ENCODE data around the gene FGF12.

The FGF12 gene

DNA sequence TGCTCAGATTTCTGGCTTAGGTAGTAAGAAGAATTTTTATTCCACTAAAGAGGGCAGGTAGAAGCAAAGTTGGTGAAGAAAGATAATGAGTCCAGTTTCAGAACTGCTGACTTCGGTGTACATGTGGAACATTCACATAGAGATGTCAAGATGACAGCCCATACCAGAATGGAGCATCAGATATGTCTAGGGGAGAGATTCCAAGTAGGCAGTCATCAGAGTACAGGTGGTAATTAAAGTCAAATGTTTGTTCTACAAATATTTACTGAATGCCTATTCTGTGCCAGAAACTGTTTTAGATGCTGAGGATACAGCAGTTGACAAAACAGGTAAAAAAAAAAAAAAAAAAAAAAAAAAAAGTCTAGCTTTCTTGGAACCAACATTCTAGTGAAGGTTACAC, 81.9 kb downstream of the FGF12 start:
- Mint-ChIP-seq H3K4me3 (no peak overlapping the region), H3K9me3 (peaks cover 4% of the 10 kb centered on the region), H3K27ac (no peak overlapping the region), H3K36me3 (ENCODE audit: low read depth) (no peaks in the 10 kb centered on the region), H3K4me1 (ENCODE audit: low read depth) (no peaks in the 10 kb centered on the region), H3K27me3 (no peaks in the 10 kb centered on the region)

DNA sequence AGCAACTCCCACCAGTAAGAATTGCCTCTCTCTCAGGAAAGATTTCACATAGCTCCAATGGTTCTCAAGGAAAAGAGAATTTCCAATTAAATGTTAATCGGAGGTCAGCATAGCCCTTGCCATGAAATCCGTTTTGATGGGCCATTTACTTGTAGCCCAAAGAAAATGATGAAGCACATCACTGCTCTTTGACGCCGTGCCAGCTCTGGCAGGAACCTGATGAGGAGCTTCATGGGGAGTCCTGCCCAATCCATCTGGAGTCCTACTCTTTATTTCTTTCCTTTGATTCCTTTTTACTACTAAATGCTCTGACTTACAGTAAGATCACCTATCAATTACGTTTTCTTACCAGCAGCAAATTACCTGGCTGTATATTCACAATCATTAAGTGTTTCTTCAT, 84.7 kb downstream of the FGF12 start:
- Mint-ChIP-seq H3K9me3 (peaks cover 4% of the 10 kb centered on the region), H3K27me3 (no peaks in the 10 kb centered on the region), H3K4me1 (ENCODE audit: low read depth) (no peaks in the 10 kb centered on the region), H3K27ac (no peak overlapping the region), H3K4me3 (no peak overlapping the region), H3K36me3 (ENCODE audit: low read depth) (no peaks in the 10 kb centered on the region)

DNA sequence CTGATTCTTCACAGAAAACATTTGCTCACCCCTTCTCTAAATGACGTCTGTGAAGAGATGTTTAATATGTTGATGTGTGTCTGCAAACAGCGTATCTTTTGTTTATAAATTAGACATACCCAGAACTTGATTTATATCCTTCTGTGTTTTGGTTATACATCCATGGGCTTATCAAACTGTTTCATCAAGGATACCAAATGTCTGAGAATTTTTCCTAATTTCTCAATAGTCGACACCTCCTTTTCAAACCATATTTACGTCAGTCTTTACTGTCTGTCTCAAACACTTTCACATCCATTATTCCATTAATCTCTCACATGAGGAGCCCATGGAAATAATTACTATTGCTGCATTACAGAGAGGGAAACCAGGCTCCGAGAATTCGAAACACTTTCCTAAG, 85.4 kb downstream of the FGF12 start:
- Mint-ChIP-seq H3K4me1 (ENCODE audit: low read depth) (no peaks in the 10 kb centered on the region), H3K9me3 (peaks cover 4% of the 10 kb centered on the region), H3K36me3 (ENCODE audit: low read depth) (no peaks in the 10 kb centered on the region), H3K27me3 (no peaks in the 10 kb centered on the region), H3K27ac (no peak overlapping the region), H3K4me3 (no peak overlapping the region)

DNA sequence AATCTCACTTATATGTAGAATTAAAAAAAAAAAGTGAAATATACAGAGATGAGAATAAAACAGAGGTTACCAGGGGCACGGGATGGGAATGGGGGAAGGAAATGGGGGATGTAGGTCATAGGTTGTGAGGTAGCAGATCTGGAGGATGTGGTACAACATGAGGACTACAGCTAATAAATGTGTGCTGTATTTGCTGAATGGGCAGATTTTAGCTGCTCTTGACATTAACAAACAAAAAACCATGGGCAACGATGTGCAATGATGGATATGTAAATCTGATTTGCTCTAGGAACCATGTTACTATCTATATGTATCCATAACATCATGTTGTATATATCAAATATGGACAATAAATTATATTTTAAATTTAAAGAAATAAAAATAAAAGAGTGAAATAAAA, 87.4 kb downstream of the FGF12 start:
- no peak overlapping the region for H3K4me3 Mint-ChIP-seq
- no peaks in the 10 kb centered on the region for H3K27me3 Mint-ChIP-seq
- no peaks in the 10 kb centered on the region for H3K36me3 Mint-ChIP-seq (ENCODE audit: low read depth)
- H3K27ac Mint-ChIP-seq = no peak overlapping the region
- H3K4me1 Mint-ChIP-seq (ENCODE audit: low read depth) = no peaks in the 10 kb centered on the region
- no peaks in the 10 kb centered on the region for H3K9me3 Mint-ChIP-seq

DNA sequence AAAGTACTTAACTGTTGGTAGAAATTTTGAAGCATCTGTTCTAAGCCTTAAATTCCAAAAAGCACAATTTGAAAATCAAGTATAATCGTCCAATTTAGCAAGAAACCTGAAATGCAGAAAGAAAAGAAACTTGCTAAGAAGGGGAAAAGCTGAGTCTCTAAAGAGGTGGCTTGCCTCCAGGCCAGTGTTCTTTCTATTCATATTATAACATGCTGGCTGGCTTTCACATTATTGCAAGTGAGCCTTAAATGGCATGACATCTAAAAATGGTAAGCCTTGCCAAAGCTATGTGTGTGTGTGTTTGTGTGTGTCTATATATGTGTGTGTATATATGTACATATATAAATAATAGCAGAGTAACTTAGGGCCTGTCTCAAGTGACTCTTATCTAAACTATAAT, 89.5 kb downstream of the FGF12 start:
- H3K4me3 Mint-ChIP-seq = no peak overlapping the region
- H3K27me3 Mint-ChIP-seq = peaks cover 4% of the 10 kb centered on the region
- no peaks in the 10 kb centered on the region for H3K9me3 Mint-ChIP-seq
- no peak overlapping the region for H3K27ac Mint-ChIP-seq
- H3K36me3 Mint-ChIP-seq (ENCODE audit: low read depth) = no peaks in the 10 kb centered on the region
- H3K4me1 Mint-ChIP-seq (ENCODE audit: low read depth) = no peaks in the 10 kb centered on the region

DNA sequence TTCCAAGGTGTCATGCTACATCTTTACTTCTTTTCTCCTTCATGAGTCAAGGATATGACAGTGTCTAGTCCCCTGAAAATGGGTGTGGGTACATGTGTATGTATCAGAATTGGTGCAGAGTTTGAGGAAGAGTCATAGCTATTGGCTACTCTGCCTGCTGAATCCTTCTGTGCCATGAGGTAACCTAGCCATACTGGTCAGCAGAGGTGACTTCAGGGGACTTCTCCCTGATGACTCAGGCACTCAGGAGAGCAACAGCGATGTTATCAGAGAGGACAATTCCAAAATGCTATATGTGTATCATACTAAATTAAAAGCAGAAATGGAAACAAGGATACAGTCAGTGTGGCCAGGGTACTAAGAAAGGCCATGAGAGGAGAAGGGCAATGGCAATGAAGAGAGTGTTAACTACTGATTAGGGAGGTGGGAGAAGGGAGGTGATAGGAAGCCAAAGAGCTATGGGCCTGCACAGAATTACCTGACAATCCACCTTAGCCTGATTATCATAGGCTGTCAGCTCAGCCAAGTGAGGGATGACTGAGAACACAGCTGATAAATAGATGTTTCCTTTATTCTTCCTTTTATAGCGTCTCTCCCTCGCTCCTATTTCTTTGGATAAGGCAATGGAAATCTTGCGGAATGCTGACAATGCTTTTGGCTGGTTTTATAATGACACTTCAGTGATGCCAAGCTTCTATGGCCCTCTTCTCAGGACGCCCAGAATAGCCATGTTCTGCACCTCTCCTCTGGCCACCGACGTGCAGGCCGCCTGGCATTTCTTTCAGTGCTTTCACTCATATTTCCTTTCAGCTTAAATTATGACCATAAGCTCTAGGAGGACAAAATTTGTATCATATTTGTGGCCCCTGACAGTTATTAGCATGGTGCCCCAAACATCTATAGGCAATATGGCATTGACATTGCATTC, 90.6 kb downstream of the FGF12 start:
- no peaks in the 10 kb centered on the region for H3K36me3 Mint-ChIP-seq (ENCODE audit: low read depth)
- H3K4me3 Mint-ChIP-seq = no peak overlapping the region
- H3K27me3 Mint-ChIP-seq = peaks cover 4% of the 10 kb centered on the region
- H3K9me3 Mint-ChIP-seq = no peaks in the 10 kb centered on the region
- H3K27ac Mint-ChIP-seq = no peak overlapping the region
- H3K4me1 Mint-ChIP-seq (ENCODE audit: low read depth) = no peaks in the 10 kb centered on the region

DNA sequence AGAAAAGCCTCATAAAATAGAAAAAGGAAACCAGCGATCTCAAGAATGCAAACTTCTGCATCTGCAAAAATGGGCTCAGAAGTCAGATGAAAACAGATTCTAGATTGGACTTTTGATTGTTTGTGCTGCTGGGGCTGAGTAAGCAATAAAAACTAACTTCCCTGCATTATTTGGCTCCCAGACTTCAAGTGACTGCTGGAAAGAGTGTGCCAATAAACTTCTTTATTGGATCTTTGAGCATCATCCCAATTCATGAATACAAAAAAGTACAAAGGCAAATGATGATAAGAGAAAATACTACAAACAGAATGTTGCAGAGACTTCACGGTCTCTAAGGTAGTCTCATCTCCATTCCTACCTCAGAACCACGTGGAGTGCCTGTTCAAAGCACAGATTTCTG, 97.9 kb downstream of the FGF12 start:
- Mint-ChIP-seq H3K36me3 (ENCODE audit: low read depth) (no peaks in the 10 kb centered on the region), H3K27ac (no peak overlapping the region), H3K4me3 (no peak overlapping the region), H3K4me1 (ENCODE audit: low read depth) (no peaks in the 10 kb centered on the region), H3K9me3 (no peaks in the 10 kb centered on the region), H3K27me3 (peaks cover 4% of the 10 kb centered on the region)

DNA sequence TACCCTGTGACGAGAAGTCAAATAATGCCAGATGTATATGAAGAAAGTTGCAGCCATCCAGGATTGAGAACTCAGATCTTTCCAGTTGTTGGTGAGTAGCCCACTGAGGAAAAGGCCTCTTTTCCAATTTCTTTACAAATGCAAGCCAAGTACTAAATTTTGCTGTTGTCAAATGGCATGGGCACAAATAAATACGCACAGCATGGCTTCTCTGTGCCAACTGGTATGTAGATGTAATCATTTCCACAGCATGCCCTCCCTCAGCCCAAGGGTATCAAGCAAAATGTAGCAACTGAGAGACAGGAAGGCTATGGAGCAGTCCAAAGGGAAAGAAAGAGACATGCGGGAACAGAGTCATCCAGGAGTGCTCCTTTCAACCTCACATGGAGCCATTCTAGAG, 105.4 kb downstream of the FGF12 start:
- no peak overlapping the region for H3K4me3 Mint-ChIP-seq
- H3K9me3 Mint-ChIP-seq = no peaks in the 10 kb centered on the region
- H3K27me3 Mint-ChIP-seq = peaks cover 3% of the 10 kb centered on the region

DNA sequence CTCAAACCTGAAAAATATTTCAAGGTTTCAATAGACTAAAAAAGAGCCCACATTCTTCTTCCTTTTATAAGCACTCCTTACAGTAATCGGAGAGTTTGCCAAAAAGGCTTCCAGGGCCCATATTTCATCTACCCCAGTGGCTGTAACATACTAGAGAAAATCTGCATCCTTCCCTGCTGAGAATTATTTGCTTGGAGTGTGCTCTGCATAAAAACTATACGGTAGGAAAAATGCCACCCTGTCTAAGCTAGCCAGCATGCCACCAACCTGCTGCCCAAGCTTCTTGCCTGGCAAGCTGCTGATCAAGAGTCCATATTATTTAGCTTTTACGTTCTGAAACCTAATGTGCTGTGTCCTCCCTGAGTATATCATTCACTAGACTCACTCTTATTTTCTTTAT, 107.1 kb downstream of the FGF12 start:
- Mint-ChIP-seq H3K27ac (no peak overlapping the region), H3K36me3 (ENCODE audit: low read depth) (no peaks in the 10 kb centered on the region)

More for the DNA sequence above, 105.4 kb downstream of the FGF12 start:
- Mint-ChIP-seq H3K27ac (no peak overlapping the region), H3K36me3 (ENCODE audit: low read depth) (no peaks in the 10 kb centered on the region), H3K4me1 (ENCODE audit: low read depth) (no peaks in the 10 kb centered on the region)

DNA sequence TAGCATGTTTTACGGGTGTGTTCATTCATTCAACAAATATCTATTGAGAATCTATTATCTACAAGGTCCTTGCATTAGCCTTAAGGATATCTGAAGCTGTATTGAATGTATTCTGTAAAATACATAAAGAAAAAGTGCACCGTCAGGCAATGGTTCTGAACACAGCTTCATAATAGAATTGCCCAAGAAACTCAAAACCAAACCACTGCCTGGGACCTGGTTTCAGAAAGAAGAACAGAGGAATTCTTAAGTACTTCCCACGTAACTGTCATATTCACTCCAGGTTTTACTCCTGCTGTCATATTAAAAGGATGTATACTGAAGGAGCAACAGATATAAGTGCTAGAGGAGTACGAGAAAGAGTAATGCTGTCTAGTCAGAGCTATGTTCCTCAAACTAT, 115.9 kb downstream of the FGF12 start:
- H3K4me1 Mint-ChIP-seq (ENCODE audit: low read depth) = no peaks in the 10 kb centered on the region
- H3K9me3 Mint-ChIP-seq = no peaks in the 10 kb centered on the region
- no peaks in the 10 kb centered on the region for H3K36me3 Mint-ChIP-seq (ENCODE audit: low read depth)
- H3K4me3 Mint-ChIP-seq = no peak overlapping the region
- H3K27me3 Mint-ChIP-seq = no peaks in the 10 kb centered on the region
- no peak overlapping the region for H3K27ac Mint-ChIP-seq

More for the DNA sequence above, 107.1 kb downstream of the FGF12 start:
- Mint-ChIP-seq H3K4me3 (no peak overlapping the region), H3K4me1 (ENCODE audit: low read depth) (no peaks in the 10 kb centered on the region), H3K27me3 (peaks cover 3% of the 10 kb centered on the region), H3K9me3 (no peaks in the 10 kb centered on the region)

DNA sequence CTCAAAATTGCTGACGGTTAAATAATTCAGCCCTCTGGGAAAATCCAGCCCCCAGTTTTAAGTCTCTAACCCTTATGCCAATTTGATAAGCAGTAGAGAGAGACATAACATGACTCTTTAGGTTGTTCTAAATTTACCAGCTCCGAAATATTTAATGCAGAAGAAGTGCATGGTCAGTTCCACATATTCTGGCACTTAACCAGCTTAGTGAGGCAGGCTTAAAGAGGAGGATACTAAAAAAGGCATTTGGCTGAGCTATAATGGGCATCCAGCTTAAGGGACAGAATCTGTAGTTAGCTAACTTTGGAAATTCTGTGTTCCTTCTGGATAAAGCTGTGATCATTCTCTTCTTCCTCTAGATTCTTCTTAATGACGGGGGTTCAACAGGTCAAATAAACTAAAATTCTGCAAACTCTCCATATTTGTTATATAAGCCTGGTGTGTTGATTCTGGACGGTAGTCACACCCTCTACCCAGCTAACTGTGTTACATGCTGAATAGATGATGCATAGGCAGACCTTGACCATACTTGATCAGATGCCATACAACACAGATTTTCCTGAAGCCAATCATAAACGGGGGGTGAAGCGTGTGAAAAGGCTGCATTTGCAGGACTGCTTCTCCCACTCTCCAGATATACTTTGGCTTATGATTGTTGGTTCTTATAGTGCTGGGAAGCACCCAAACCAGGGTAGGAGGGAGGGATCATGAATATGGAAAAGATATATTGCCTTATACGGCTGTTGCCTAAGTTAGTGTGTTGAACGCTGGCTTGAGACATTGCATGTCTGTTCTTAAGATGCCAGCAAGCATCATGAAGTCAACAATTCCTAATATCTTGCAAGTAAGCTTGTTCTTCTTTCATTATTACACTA, 118.4 kb downstream of the FGF12 start:
- H3K9me3 Mint-ChIP-seq = no peaks in the 10 kb centered on the region
- H3K27ac Mint-ChIP-seq = no peak overlapping the region
- H3K4me1 Mint-ChIP-seq (ENCODE audit: low read depth) = no peaks in the 10 kb centered on the region
- H3K36me3 Mint-ChIP-seq (ENCODE audit: low read depth) = no peaks in the 10 kb centered on the region
- H3K27me3 Mint-ChIP-seq = no peaks in the 10 kb centered on the region
- H3K4me3 Mint-ChIP-seq = no peak overlapping the region

DNA sequence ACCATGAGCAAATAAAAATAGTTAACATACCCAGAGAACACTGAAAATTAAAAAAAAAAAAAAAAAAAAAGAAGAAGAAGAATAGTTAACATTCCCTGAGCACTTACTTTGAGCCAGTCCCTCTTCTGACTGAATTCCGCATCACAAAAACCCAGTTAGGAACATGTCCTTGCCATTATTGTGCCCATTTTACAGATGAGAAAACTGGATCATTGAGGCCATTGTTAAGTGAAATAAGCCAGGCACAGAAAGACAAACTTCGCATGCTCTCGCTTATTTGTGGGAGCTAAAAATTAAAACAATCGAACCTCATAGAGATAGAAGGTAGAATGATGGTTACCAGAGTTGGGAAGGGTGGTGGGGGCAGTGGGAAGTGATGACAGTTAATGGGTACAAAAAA, 119.5 kb downstream of the FGF12 start:
- H3K36me3 Mint-ChIP-seq (ENCODE audit: low read depth) = no peaks in the 10 kb centered on the region
- no peak overlapping the region for H3K4me3 Mint-ChIP-seq
- H3K27me3 Mint-ChIP-seq = no peaks in the 10 kb centered on the region
- no peak overlapping the region for H3K27ac Mint-ChIP-seq
- no peaks in the 10 kb centered on the region for H3K4me1 Mint-ChIP-seq (ENCODE audit: low read depth)
- H3K9me3 Mint-ChIP-seq = peaks cover 9% of the 10 kb centered on the region

DNA sequence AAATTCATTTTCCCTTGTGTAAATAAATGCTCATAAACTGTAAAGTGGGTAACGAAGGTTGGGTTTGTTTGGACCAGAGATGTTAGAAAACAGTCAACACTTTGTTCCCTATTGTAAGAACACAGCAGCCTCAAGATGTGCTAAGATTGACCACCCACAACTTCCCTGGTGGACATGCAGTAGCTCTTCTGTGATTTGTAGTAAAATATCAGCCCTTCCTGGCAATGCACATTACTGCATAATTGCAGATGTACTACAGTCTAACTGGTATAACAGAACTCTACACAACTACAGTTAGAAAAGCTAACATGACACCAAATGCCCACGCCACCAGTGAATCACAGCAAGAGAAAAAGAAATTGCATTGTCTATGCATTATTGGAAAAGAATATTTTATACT, 129.4 kb downstream of the FGF12 start:
- H3K4me1 Mint-ChIP-seq (ENCODE audit: low read depth) = no peaks in the 10 kb centered on the region

DNA sequence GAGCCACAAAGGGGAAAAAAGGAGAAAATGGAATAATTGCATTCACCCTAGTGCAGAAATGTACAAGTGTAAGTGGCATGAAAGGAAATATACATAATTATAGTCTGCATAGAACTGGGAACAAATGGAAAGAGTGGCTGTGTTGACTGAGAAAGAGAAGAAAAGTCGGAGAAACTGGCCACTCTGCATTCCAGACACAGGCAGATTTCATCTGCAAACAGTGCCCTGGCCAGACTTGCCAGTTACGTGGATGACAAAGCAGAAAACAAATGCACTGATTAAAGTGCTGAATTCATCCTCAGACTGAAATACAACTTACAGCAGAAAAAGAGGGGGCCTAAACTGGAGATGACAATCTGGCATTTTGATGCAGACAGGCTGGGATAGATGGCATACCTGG, 129.8 kb downstream of the FGF12 start:
- H3K36me3 Mint-ChIP-seq (ENCODE audit: low read depth) = no peaks in the 10 kb centered on the region
- H3K4me3 Mint-ChIP-seq = no peak overlapping the region
- H3K27ac Mint-ChIP-seq = no peak overlapping the region
- peaks cover 8% of the 10 kb centered on the region for H3K9me3 Mint-ChIP-seq
- no peaks in the 10 kb centered on the region for H3K4me1 Mint-ChIP-seq (ENCODE audit: low read depth)
- no peaks in the 10 kb centered on the region for H3K27me3 Mint-ChIP-seq

More for the DNA sequence above, 129.4 kb downstream of the FGF12 start:
- H3K27ac Mint-ChIP-seq = no peak overlapping the region
- H3K36me3 Mint-ChIP-seq (ENCODE audit: low read depth) = no peaks in the 10 kb centered on the region
- peaks cover 9% of the 10 kb centered on the region for H3K9me3 Mint-ChIP-seq
- no peaks in the 10 kb centered on the region for H3K27me3 Mint-ChIP-seq
- H3K4me3 Mint-ChIP-seq = no peak overlapping the region

DNA sequence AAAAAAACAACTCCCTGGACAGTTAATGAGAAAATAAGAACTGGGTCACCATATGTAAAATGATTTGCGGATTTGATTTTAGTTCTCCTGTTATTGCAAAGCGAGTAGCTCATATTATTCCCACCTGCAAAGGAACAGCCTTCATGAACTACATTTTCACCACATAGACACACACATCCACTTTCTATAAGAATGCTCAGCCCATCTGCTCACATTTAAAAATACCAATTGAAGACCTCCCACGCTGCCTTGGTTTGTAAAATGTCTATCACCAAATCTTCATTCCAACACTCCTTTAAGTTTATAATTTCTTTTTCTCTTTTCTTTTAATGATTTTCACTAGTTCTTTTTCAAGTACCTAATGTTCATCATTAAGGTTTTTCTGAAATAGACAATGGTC, 148.6 kb downstream of the FGF12 start:
- Mint-ChIP-seq H3K36me3 (ENCODE audit: low read depth) (no peaks in the 10 kb centered on the region), H3K9me3 (peaks cover 3% of the 10 kb centered on the region), H3K27ac (no peak overlapping the region), H3K27me3 (peaks cover 4% of the 10 kb centered on the region), H3K4me1 (ENCODE audit: low read depth) (no peaks in the 10 kb centered on the region), H3K4me3 (no peak overlapping the region)

All from stimulated activated naive CD8-positive, alpha-beta T cell treated with anti-CD3 and anti-CD28 coated beads, Interleukin-15, Interleukin-2, amounts not matched to agents 100 ng/mL and 50 ng/mL, for 24 hours (primary cell).